Central memory CD8-positive, alpha-beta T cell (primary cell): ENCODE measurements around the gene RHOF.

Experiments used
- ATAC-seq: fragments of 150-1000 bp; cut with Tn5 transposase; replicated peaks from 2 replicates; pipeline ENCODE4 v1.10.0; 2022; ENCODE audit warnings: mild to moderate bottlenecking, moderate FRiP score, moderate number of reproducible peaks; ENCODE audit not compliant: poor library complexity, severe bottlenecking; ENCODE audit errors: extremely low read depth
- DNase-seq, 2 donors: peaks; one replicate each; pipeline ENCODE4 v3.0.0; 2021; ENCODE audit warnings: low spot score in 2 of 2
- H3K27ac Mint-ChIP-seq: one replicate; pipeline ENCODE4 v1.8.0; 2022; ENCODE audit warnings: low read depth, mild to moderate bottlenecking, moderate library complexity, mixed read lengths
- H3K27me3 Mint-ChIP-seq: one replicate; pipeline ENCODE4 v1.8.0; 2022; ENCODE audit warnings: mixed read lengths
- H3K36me3 Mint-ChIP-seq: one replicate; pipeline ENCODE4 v1.8.0; 2022; ENCODE audit warnings: mild to moderate bottlenecking, moderate library complexity, mixed read lengths; ENCODE audit not compliant: insufficient read depth
- H3K4me1 Mint-ChIP-seq: one replicate; pipeline ENCODE4 v1.8.0; 2022; ENCODE audit warnings: mixed read lengths
- H3K4me3 Mint-ChIP-seq: one replicate; pipeline ENCODE4 v1.8.0; 2022; ENCODE audit warnings: mild to moderate bottlenecking, moderate library complexity, mixed read lengths
- H3K9me3 Mint-ChIP-seq: one replicate; pipeline ENCODE4 v1.8.0; 2022; ENCODE audit warnings: mixed read lengths

Gene RHOF

DNA sequence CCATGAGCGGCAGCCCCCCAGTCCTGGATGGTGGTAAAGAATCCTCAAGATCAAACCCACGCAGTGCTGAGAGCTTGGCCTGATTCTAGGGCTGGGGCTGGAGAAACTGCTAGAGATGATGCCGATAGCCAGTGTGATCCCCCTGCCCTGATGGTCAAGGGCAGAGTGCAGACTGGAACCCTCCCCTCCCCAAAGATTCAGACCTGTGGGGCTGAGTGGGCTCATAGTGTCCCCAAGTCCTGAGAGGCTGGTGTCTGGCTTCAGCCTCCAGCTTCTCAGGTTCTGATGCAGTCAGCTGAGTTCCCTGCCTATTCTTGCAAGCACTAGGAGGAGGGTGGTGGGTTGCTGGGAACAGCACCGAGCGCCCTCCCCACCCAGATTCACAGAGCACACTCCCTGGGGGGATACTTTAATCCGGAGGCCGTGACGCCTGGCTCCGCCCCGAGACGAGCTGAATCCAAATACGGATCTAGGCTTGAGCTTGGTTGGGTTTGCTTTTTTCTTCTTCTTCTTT lies 11.9 kb downstream of the RHOF start:
- ATAC-seq = no peak
- peak overlapping the region; percentile 91 for H3K4me3 Mint-ChIP-seq

DNA sequence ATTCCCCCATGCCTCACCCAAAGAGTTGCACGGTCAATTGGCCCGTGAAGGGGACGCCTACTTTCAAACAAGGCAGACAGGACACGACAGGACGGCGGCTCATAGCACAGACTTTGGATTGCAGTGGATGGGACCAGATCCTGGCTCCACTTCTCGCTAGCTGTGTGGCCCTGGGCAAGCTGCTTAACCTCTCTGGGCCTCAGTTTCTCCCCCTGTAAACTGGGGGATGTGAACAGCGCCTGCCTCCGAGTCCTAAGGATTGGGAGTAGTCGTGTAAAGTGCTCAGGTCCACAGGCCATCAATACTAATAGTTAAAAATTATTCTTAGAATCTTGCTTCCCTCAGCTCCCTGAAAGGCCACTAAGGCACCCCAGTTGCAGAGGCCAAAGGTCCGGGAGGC lies 13.1 kb downstream of the RHOF start:
- Mint-ChIP-seq H3K36me3 (peaks cover 55% of the 10 kb centered on the region), H3K27ac (no peak overlapping the region), H3K4me3 (no peak overlapping the region), H3K4me1 (peaks cover 41% of the 10 kb centered on the region), H3K9me3 (no peaks in the 10 kb centered on the region), H3K27me3 (no peaks in the 10 kb centered on the region)
- DNase-seq (no peak), ATAC-seq (no peak)

More for the DNA sequence above, 11.9 kb downstream of the RHOF start:
- DNase-seq = no peak
- Mint-ChIP-seq H3K4me1 (peaks cover 50% of the 10 kb centered on the region), H3K27me3 (no peaks in the 10 kb centered on the region), H3K27ac (peak overlapping the region; percentile 99), H3K9me3 (no peaks in the 10 kb centered on the region), H3K36me3 (peaks cover 58% of the 10 kb centered on the region)

DNA sequence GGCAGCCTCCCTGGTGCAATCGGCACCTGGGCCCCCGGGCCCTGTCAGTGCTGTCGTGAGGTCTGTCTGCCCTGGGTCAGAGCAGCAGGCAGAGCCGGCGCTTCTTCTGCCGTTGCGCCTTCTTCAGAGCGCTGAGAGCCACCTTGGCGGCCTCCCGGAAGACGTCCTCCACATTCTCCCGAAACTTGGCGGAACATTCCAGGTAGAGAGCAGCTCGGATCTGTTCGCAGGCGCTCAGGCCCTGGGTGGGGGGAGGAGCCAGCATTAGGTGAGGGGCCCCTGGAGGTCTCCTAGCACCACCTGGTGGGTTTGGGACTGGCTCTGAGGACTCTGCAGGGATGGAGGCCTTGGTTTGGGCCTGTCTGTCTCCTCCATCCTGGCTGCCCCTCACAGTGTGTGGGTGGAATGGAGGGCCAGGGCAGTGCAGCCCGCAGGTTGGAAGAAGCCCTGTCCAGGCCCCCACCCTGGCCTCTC lies 14.0 kb downstream of the RHOF start:
- no peaks in the 10 kb centered on the region for H3K9me3 Mint-ChIP-seq
- ATAC-seq (no peak), DNase-seq (no peak)
- H3K27ac Mint-ChIP-seq = no peak overlapping the region
- H3K27me3 Mint-ChIP-seq = no peaks in the 10 kb centered on the region
- peaks cover 51% of the 10 kb centered on the region for H3K36me3 Mint-ChIP-seq
- peaks cover 34% of the 10 kb centered on the region for H3K4me1 Mint-ChIP-seq
- H3K4me3 Mint-ChIP-seq = no peak overlapping the region

DNA sequence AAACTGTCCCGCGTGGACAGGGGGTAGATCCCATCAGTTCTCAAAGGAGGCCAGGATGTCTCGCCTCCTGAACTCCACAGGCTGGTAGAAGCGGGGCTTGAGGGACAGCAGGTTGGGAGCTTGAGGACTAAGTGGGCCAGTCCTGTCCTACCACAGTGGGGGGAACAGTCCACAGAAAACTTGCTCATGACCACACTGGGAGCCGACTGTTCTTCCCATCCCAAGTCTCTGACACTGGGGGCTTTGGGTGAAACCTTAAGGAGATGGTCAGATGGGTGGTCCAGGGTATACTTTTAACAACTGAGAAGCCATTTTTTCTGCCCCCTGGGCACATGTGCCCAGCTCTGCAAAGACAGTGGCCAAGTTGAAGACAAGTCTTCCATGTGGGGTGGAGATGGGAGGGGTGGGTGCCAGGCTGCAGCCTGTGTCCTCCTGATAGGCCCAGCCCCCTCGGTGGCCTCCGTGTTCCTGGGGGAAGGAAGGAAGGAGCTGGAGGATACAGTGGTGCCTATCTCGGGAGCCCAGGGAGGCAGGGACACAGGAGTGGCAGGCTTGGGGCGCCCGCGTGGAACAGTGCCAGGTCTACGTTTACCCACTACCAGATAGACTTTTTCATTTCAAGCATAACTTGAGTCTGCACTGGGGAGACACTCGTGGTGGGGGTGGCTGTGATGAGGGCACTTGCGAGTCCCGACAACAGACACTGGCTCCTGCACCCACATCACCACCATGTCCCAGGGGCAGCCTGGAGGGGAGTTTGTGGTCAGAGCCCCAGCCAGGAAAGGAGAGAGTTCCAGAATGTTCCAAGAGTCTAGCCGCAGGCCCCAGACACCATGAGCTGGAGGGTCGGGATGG lies 14.7 kb downstream of the RHOF start:
- Mint-ChIP-seq H3K36me3 (peaks cover 48% of the 10 kb centered on the region), H3K27me3 (no peaks in the 10 kb centered on the region), H3K4me3 (no peak overlapping the region), H3K9me3 (no peaks in the 10 kb centered on the region), H3K27ac (peak overlapping the region; percentile 85), H3K4me1 (peaks cover 30% of the 10 kb centered on the region)
- DNase-seq = no peak
- ATAC-seq = no peak

DNA sequence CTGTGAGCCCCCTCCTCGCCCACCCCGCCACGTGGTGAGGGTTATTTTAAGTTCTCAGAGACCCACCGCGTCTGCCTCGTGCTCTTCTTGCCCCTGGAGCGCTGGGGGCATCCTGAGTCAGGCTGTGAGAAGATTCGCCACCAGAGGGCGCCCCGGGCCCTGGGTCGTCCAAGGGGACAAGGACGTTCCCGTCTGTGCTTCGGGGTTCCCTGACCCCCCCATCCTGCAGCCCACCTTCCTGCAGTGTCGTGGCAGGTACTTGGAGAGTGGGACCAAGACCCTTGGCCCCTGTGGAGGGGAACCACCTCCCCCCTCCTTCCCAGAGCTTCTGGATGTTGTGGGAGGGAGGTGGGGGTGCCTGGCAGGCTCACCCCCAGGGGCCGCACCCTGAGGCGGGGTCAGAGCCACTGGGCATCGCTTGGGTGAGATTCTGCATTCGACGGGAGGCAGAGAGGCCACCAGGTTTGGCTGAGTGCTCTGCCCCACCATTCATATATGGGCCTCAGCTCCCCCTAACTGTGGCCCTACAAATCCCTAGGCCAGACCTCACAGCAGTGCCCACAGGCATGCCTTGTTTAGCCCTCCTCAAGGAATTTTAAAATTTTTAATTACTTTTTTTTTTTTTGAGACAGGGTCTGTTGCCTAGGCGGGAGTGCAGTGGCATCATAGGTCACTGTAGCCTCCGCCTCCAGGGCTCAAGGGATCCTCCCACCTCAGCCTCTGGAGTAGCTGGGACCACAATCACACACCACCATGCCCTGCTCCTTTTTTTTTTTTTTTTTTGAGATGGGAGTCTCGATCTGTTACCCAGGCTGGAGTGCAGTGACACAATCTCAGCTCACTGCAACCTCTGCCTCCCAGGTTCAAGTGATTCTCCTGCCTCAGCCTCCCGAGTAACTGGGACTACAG lies 17.0 kb downstream of the RHOF start:
- no peak overlapping the region for H3K4me3 Mint-ChIP-seq

DNA sequence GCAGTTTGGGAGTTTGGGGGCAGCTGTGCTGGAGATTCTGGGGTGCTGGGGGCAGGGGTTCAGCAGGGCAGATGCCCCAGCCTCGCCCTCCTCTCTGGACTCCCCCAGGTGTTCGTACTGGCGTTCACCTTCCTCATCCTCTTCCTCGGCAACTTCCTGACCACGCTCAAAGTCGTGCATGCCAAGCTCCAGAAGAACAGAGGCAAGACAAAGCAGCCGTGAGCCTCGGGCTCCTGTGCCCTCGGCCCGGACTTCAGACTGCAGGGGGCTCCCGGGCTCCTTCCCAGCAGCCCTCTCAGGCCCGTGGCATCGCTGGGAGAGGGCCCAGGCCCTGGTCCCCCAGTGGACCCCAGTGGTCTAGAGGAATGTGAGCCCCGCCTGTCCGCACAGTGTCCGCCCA lies 18.0 kb downstream of the RHOF start:
- H3K27me3 Mint-ChIP-seq = no peaks in the 10 kb centered on the region
- peaks cover 13% of the 10 kb centered on the region for H3K4me1 Mint-ChIP-seq
- no peak overlapping the region for H3K27ac Mint-ChIP-seq
- ATAC-seq = no peak
- H3K4me3 Mint-ChIP-seq = no peak overlapping the region
- no peaks in the 10 kb centered on the region for H3K9me3 Mint-ChIP-seq
- peaks cover 30% of the 10 kb centered on the region for H3K36me3 Mint-ChIP-seq
- no peak for DNase-seq

More for the DNA sequence above, 17.0 kb downstream of the RHOF start:
- no peaks in the 10 kb centered on the region for H3K9me3 Mint-ChIP-seq
- H3K27ac Mint-ChIP-seq = peak overlapping the region; percentile 22
- H3K27me3 Mint-ChIP-seq = no peaks in the 10 kb centered on the region
- H3K4me1 Mint-ChIP-seq = peaks cover 14% of the 10 kb centered on the region
- peak; percentile 70 for ATAC-seq
- peak; percentile 81 to 96 for DNase-seq
- H3K36me3 Mint-ChIP-seq = peaks cover 37% of the 10 kb centered on the region

DNA sequence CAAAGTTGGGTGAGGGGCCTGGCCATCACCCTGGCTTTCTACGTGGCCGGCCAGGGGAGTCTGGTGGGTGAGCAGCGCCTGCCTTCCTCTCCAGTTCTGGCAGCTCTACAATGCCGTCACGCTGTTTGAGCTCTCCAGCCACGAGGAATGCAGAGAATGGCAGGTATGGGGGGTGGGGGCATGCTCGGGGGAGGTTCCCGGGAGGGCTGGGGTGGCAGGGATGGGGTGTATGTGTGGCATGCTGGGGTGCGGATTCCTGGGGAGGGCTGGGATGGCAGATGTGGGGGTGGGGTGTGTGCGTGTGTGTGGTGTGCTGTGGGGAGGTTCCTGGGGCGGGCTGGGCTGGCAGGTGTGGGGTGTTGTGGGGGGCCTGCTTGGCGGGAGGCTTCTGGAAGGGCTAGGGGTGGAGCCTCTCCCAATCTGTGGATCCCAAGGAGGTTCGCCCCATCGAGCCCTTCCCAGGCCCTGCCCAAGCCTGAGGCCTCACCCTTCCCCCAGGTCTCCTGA lies 18.5 kb downstream of the RHOF start:
- ATAC-seq (no peak), DNase-seq (no peak)
- H3K27ac Mint-ChIP-seq = no peak overlapping the region
- H3K4me3 Mint-ChIP-seq = no peak overlapping the region
- peaks cover 13% of the 10 kb centered on the region for H3K4me1 Mint-ChIP-seq
- no peaks in the 10 kb centered on the region for H3K9me3 Mint-ChIP-seq
- H3K27me3 Mint-ChIP-seq = no peaks in the 10 kb centered on the region
- peaks cover 26% of the 10 kb centered on the region for H3K36me3 Mint-ChIP-seq

DNA sequence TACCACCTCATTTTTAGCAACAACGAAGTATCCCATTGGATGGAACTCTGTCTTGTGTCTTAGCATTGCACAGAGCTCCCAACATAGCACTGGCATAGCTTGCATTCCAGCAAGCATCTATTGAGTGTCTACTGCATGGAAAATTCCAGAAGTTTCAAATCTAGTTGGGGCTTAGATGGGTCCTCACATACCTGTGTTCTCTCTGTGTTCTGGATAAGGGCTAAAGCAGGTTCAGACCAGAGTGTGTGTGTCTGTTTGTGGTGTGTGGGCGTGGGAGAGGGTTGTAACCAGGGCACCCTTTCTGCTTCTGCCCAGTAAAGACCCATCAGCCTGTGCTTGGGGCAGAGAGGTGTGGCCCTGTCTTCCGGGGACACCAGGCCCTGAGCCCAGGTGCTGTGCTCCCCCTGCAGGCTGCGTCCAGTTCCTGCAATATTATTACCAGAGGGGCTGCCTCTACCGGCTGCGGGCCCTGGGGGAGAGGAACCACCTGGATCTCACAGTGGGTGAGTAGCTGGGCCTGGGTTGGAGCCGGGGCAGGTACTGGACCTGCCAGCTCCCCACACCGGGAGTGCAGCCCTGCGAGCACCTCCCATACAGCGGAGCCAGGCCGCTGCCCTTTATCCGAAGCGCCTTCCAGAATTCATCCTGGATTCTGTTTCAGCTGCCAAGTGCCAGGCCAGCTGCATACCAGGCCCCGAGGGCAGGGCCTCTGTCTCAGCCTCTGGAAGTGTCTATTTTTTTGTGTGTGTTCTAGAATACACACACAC lies 20.3 kb downstream of the RHOF start:
- Mint-ChIP-seq H3K4me3 (no peak overlapping the region), H3K4me1 (peaks cover 6% of the 10 kb centered on the region), H3K36me3 (peaks cover 10% of the 10 kb centered on the region), H3K27me3 (no peaks in the 10 kb centered on the region), H3K9me3 (no peaks in the 10 kb centered on the region), H3K27ac (no peak overlapping the region)
- peak; percentile 62 to 66 for DNase-seq
- peak; percentile 76 for ATAC-seq

DNA sequence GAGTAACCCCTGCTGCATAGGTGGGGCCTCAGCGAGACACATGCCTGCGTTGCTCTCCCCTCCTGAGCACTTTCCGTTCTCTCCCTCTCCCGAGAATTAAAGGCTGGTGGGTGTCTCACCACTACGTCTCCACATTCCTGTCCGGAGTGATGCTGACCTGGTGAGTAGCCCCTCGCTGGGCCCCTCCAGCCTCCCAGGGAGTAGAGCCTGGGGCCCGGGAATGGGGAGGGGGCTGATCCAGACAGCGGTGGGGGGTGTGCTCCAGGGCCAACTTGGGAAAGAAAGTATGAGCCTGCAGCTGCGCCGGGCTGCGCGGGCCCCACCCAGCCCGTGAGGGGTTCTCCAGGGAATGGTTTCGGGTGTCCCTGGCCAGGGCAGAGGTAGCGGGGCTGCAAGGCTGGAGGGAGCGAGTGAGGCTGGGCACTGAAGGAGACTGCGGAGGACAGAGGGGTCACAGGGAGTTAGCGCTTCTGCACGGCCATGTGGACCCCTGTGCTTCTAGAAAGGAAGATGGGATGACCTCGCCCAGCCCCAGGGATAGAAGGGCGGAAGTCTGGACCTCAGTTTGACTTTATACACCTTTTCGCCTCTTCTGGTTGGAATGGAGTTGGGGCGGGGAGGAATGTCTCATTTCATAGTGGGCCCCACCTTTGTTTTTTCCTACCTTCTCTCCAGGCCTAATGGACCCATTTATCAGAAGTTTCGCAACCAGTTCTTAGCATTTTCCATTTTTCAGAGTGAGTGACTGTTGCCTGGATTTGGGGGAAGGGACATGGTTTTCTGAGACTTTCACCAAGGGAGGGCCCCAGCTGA lies 22.5 kb downstream of the RHOF start:
- DNase-seq = no peak
- ATAC-seq = no peak
- no peak overlapping the region for H3K27ac Mint-ChIP-seq
- H3K4me1 Mint-ChIP-seq = peaks cover 6% of the 10 kb centered on the region
- H3K4me3 Mint-ChIP-seq = no peak overlapping the region
- H3K36me3 Mint-ChIP-seq = peaks cover 4% of the 10 kb centered on the region
- no peaks in the 10 kb centered on the region for H3K9me3 Mint-ChIP-seq
- no peaks in the 10 kb centered on the region for H3K27me3 Mint-ChIP-seq

DNA sequence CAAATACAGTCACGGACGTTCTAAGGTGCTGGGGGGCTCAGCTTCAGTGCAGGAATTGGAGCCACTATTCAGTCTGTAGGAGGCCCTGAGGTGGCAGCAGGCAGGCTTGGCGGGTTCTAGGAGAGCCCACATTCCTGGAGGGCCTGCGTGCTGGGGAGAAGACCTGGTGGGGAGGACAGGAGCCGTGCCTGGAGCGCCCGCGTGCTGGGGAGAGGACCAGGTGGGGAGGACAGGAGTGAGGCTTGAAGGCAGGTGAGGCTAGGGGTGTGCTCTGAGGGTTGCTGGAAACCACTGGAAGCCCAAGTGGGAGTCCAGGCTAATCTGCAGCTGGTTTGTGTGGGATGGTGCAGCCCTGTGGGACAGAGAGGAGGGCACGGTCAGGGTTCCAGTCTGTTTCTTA lies 23.1 kb downstream of the RHOF start:
- no peak overlapping the region for H3K27ac Mint-ChIP-seq
- ATAC-seq = no peak
- H3K4me1 Mint-ChIP-seq = peaks cover 6% of the 10 kb centered on the region
- H3K27me3 Mint-ChIP-seq = no peaks in the 10 kb centered on the region
- DNase-seq = no peak
- H3K4me3 Mint-ChIP-seq = no peak overlapping the region
- H3K9me3 Mint-ChIP-seq = no peaks in the 10 kb centered on the region
- H3K36me3 Mint-ChIP-seq = peaks cover 3% of the 10 kb centered on the region

DNA sequence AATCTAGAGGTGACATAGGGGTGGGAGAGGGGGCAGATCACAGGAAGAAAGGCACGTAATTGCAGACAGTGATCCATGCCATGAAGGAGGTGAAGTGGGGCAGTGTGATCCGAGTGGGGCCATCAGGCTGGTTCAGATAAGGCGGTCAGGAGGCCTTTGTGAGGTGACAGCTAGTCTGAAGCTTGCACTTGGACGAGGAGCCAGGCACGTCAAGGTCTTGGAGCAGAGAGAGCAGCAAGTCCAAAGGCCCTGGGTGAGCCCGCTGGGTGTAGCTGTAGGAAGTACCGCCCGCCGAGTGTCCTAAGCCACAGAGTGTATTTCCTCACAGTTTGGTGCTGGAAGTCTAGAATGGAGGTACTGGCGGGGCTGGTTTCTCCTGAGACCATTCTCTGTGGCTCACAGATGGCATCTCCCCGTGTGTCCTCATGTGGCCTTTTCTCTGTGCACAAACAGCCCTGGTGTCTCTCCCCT lies 23.6 kb downstream of the RHOF start:
- no peaks in the 10 kb centered on the region for H3K9me3 Mint-ChIP-seq
- H3K36me3 Mint-ChIP-seq = peaks cover 3% of the 10 kb centered on the region
- no peaks in the 10 kb centered on the region for H3K27me3 Mint-ChIP-seq
- no peak overlapping the region for H3K27ac Mint-ChIP-seq
- DNase-seq = no peak
- H3K4me1 Mint-ChIP-seq = peaks cover 6% of the 10 kb centered on the region
- no peak overlapping the region for H3K4me3 Mint-ChIP-seq
- ATAC-seq = no peak
